ENCODE data around the gene TMEM236. TPM values are rescaled to one million over a fixed set of nuclear protein-coding genes. Genes with fewer than 3 reads are reported as not detected.

TMEM236 gene
- total RNA-seq, 1 experiment from 2014 or later: 0.04 TPM

GRCh38 chr10:17805921-17806577 lies 54.0 kb downstream of the TMEM236 start:
- H3K4me2 ChIP-seq (ENCODE audit: low read length): no peak overlapping the region
- TF ChIP-seq EZH2phosphoT487 (IDR thresholded peaks at IDR 0.05; ENCODE audit: borderline replicate concordance, low read length): no peak
- peak; percentile 52; the same call in 1 of the 2 replicates for TF ChIP-seq CTCF (conservative IDR thresholded peaks at IDR 0.05; ENCODE audit: low read depth, low read length)
- no peaks in the 10 kb centered on the region for H3K79me2 ChIP-seq (ENCODE audit: low read length)
- no peaks in the 10 kb centered on the region for H4K20me1 ChIP-seq (ENCODE audit: low read length)
- H3K9me3 ChIP-seq (ENCODE audit: low read length): no peaks in the 10 kb centered on the region
- intact Hi-C loops (cut with micrococcal nuclease): no loop called here
- peaks cover 10% of the 10 kb centered on the region; the same call in 1 of the 2 replicates for H3K4me1 ChIP-seq (ENCODE audit: insufficient read depth, low read length)
- H3F3A ChIP-seq (ENCODE audit: low read length, unreplicated experiment): no peaks in the 10 kb centered on the region
- peak; percentile 26 for DNase-seq
- no peaks in the 10 kb centered on the region for H3K36me3 ChIP-seq (ENCODE audit: low read depth, low read length)
- ATAC-seq: peak; percentile 82
- no peak overlapping the region for H3K9ac ChIP-seq (ENCODE audit: low read length)
- BruUV-seq (replicated peaks): no TSS peak
- H3K9me2 ChIP-seq (replicated peaks; ENCODE audit: low read length): no peaks in the 10 kb centered on the region
- H3K27me3 ChIP-seq (ENCODE audit: low read length): no peaks in the 10 kb centered on the region
- no peak overlapping the region for H2AFZ ChIP-seq (ENCODE audit: low read length)
- POLR2A ChIA-PET (ENCODE audit: unreplicated experiment): no interaction called here
- no peak overlapping the region for H3K27ac ChIP-seq (ENCODE audit: low read length)
- no peak overlapping the region for H3K4me3 ChIP-seq (ENCODE audit: low read length)
- CTCF ChIA-PET: no interaction called here

GRCh38 chr10:17808971-17809841 lies 57.2 kb downstream of the TMEM236 start, which contains the start of gene MRC1:
Gene MRC1 (plus strand): TSS chr10:17809348. CDS start chr10:17809466, 118 bp downstream.
- Histone ChIP-seq H3K9me2 (replicated peaks; ENCODE audit: low read length) (no peaks in the 10 kb centered on the region), H3K36me3 (ENCODE audit: low read depth, low read length) (no peaks in the 10 kb centered on the region), H3K79me2 (ENCODE audit: low read length) (no peaks in the 10 kb centered on the region), H3K4me3 (ENCODE audit: low read length) (no peak within 1 kb of the TSS), H3K4me2 (ENCODE audit: low read length) (no peak within 1 kb of the TSS), H3K27me3 (ENCODE audit: low read length) (no peaks in the 10 kb centered on the region), H3K27ac (ENCODE audit: low read length) (no peak within 1 kb of the TSS), H3K4me1 (ENCODE audit: insufficient read depth, low read length) (no peaks in the 10 kb centered on the region), H3K9me3 (ENCODE audit: low read length) (no peaks in the 10 kb centered on the region), H2AFZ (ENCODE audit: low read length) (no peak within 1 kb of the TSS), H3F3A (ENCODE audit: low read length, unreplicated experiment) (no peaks in the 10 kb centered on the region), H3K9ac (ENCODE audit: low read length) (no peak within 1 kb of the TSS), H4K20me1 (ENCODE audit: low read length) (no peaks in the 10 kb centered on the region)
- intact Hi-C loops (cut with micrococcal nuclease): no loop called here
- DNase-seq (no peak), ATAC-seq (no peak)
- CTCF ChIA-PET: no interaction called here
- POLR2A ChIA-PET (ENCODE audit: unreplicated experiment): no interaction called here
- TF ChIP-seq CTCF (conservative IDR thresholded peaks at IDR 0.05; ENCODE audit: low read depth, low read length): no peak
- TF ChIP-seq EZH2 (IDR thresholded peaks at IDR 0.05; ENCODE audit: low read length, unreplicated experiment): no peak
- TF ChIP-seq EZH2phosphoT487 (IDR thresholded peaks at IDR 0.05; ENCODE audit: borderline replicate concordance, low read length): no peak
- BruUV-seq (replicated peaks): no TSS peak
